ENCODE results near the gene WNK2.

WNK2 gene

GRCh38 chr9:93291536-93292287 lies 107.8 kb downstream of the WNK2 start:
- no peak for DNase-seq (ENCODE audit: low read depth in 1 of 2, low spot score in 1 of 2)

GRCh38 chr9:93292288-93292615 lies 108.3 kb downstream of the WNK2 start:
- DNase-seq (ENCODE audit: low read depth in 1 of 2, low spot score in 1 of 2) = no peak

- no peak for DNase-seq (ENCODE audit: low read depth in 1 of 2, low spot score in 1 of 2)
These were observed 108.9 kb downstream of the WNK2 start for GRCh38 chr9:93292664-93293328.

GRCh38 chr9:93294011-93294410 lies 110.1 kb downstream of the WNK2 start:
- no peak for DNase-seq (ENCODE audit: low read depth in 1 of 2, low spot score in 1 of 2)

- no peak for DNase-seq (ENCODE audit: low read depth in 1 of 2, low spot score in 1 of 2)
These were observed 111.1 kb downstream of the WNK2 start for GRCh38 chr9:93295031-93295430.

GRCh38 chr9:93295456-93296076 lies 111.6 kb downstream of the WNK2 start:
- DNase-seq (ENCODE audit: low read depth in 1 of 2, low spot score in 1 of 2) = no peak

GRCh38 chr9:93296889-93297480 lies 113.0 kb downstream of the WNK2 start:
- no peak for DNase-seq (ENCODE audit: low read depth in 1 of 2, low spot score in 1 of 2)

GRCh38 chr9:93297659-93298497 lies 113.9 kb downstream of the WNK2 start:
- no peak for DNase-seq (ENCODE audit: low read depth in 1 of 2, low spot score in 1 of 2)

GRCh38 chr9:93298498-93299417 lies 114.8 kb downstream of the WNK2 start:
- DNase-seq (ENCODE audit: low read depth in 1 of 2, low spot score in 1 of 2) = no peak

- no peak for DNase-seq (ENCODE audit: low read depth in 1 of 2, low spot score in 1 of 2)
These were observed 115.7 kb downstream of the WNK2 start for GRCh38 chr9:93299418-93300174.

GRCh38 chr9:93300175-93300572 lies 116.2 kb downstream of the WNK2 start:
- no peak for DNase-seq (ENCODE audit: low read depth in 1 of 2, low spot score in 1 of 2)

GRCh38 chr9:93300585-93301081 lies 116.7 kb downstream of the WNK2 start:
- DNase-seq (ENCODE audit: low read depth in 1 of 2, low spot score in 1 of 2) = no peak

- DNase-seq (ENCODE audit: low read depth in 1 of 2, low spot score in 1 of 2) = no peak
These were observed 117.4 kb downstream of the WNK2 start for GRCh38 chr9:93301291-93301811.

- no peak for DNase-seq (ENCODE audit: low read depth in 1 of 2, low spot score in 1 of 2)
These were observed 118.1 kb downstream of the WNK2 start for GRCh38 chr9:93301911-93302541.

GRCh38 chr9:93302586-93303257 lies 118.8 kb downstream of the WNK2 start:
- peak in 1 of 2 donors; percentile 28 for DNase-seq (ENCODE audit: low read depth in 1 of 2, low spot score in 1 of 2)

GRCh38 chr9:93303258-93303771 lies 119.4 kb downstream of the WNK2 start:
- DNase-seq (ENCODE audit: low read depth in 1 of 2, low spot score in 1 of 2) = no peak

GRCh38 chr9:93303806-93304573 lies 120.1 kb downstream of the WNK2 start:
- no peak for DNase-seq (ENCODE audit: low read depth in 1 of 2, low spot score in 1 of 2)

Measured in activated T-helper 1 cell treated with anti-CD3 and anti-CD28 coated beads, Interleukin-2, amount 50 U/mL, for 16 hours (primary cell).